ENCODE data around the gene PAIP2.

The PAIP2 gene

GRCh38 chr5:139416651-139417050, 75.0 kb downstream of the PAIP2 start:
- no peak overlapping the region for H3K4me3 ChIP-seq (ENCODE audit: low read depth, low read length)
- H3K27me3 ChIP-seq: no peaks in the 10 kb centered on the region
- H3K9me3 ChIP-seq: no peaks in the 10 kb centered on the region
- DNase-seq: no peak
- TF ChIP-seq, protein P1, sequence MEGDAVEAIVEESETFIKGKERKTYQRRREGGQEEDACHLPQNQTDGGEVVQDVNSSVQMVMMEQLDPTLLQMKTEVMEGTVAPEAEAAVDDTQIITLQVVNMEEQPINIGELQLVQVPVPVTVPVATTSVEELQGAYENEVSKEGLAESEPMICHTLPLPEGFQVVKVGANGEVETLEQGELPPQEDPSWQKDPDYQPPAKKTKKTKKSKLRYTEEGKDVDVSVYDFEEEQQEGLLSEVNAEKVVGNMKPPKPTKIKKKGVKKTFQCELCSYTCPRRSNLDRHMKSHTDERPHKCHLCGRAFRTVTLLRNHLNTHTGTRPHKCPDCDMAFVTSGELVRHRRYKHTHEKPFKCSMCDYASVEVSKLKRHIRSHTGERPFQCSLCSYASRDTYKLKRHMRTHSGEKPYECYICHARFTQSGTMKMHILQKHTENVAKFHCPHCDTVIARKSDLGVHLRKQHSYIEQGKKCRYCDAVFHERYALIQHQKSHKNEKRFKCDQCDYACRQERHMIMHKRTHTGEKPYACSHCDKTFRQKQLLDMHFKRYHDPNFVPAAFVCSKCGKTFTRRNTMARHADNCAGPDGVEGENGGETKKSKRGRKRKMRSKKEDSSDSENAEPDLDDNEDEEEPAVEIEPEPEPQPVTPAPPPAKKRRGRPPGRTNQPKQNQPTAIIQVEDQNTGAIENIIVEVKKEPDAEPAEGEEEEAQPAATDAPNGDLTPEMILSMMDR (IDR thresholded peaks at IDR 0.05; ENCODE audit: low read depth, low read length): no peak
- H3K4me1 ChIP-seq: no peaks in the 10 kb centered on the region
- peaks cover 16% of the 10 kb centered on the region for H3K36me3 ChIP-seq

DNA sequence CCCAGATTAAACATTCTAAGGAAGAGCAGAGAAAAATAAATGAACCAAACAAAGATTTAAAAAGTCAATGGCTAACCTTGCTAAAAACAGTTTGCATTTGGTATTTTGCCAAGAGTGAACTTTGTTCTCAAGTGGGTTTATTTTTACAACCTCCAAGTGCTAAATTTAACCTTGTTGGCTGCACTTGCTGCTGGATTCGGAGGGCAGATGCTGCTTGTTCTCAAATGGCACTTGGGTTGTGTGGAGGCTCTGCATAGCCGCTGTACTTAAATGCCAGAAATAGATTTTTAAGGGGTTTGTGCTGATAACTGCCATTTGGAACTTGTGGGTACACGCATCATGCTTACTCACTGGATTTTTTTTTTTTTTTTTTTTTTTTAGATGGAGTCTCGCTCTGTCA, 75.6 kb downstream of the PAIP2 start:
- peaks cover 19% of the 10 kb centered on the region for H3K36me3 ChIP-seq
- TF ChIP-seq, protein P1 (IDR thresholded peaks at IDR 0.05; ENCODE audit: low read depth, low read length): no peak
- no peak overlapping the region for H3K4me3 ChIP-seq (ENCODE audit: low read depth, low read length)
- DNase-seq: no peak
- no peaks in the 10 kb centered on the region for H3K9me3 ChIP-seq
- no peaks in the 10 kb centered on the region for H3K4me1 ChIP-seq
- no peaks in the 10 kb centered on the region for H3K27me3 ChIP-seq

DNA sequence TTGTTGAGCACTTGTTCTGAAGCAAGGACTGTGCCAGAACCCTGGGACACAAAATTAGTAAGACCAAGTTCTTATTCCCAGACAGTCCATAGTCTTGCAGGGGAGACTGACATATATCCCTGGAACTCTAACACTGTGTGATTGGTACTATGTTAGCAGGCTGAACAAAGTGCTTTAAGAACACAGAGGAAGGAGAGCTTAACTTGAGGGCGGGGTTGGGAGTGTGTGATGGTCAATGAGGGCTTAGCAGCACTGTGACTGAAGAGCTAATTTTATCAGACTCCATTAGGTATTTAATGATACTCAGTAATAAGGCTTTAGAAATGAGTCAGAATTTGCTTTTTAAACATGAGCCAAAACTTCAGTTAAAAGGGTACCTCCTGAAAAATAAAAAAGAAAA, 77.1 kb downstream of the PAIP2 start:
- Histone ChIP-seq H3K36me3 (peaks cover 20% of the 10 kb centered on the region), H3K27me3 (no peaks in the 10 kb centered on the region), H3K4me1 (no peaks in the 10 kb centered on the region), H3K9me3 (no peaks in the 10 kb centered on the region), H3K4me3 (ENCODE audit: low read depth, low read length) (no peak overlapping the region)
- TF ChIP-seq, protein P1 (IDR thresholded peaks at IDR 0.05; ENCODE audit: low read depth, low read length): no peak
- no peak for DNase-seq

Data from BE2C (cell line).